ENCODE data around the gene MYO18A. TPM values are rescaled to one million over a fixed set of nuclear protein-coding genes. Genes with fewer than 3 reads are reported as not detected.
A peak's percentile ranks its signal among the peaks of the same experiment; 100 is the strongest.

The MYO18A gene
- total and polyA plus RNA-seq, 2 of the 4 experiments (the other 2 are of a cell fraction) = 22.4 to 39.1 TPM

GRCh38 chr17:29124135-29124924 is 55.9 kb downstream of the MYO18A start:
- TF ChIP-seq MAFK (IDR thresholded peaks at IDR 0.05; ENCODE audit: low read depth, low read length) (no peak), CTCF (conservative IDR thresholded peaks at IDR 0.05; ENCODE audit: low read depth, low read length) (peak; percentile 95), NFE2L2 (IDR thresholded peaks at IDR 0.05; ENCODE audit: low read depth, low read length) (no peak), RFX5 (IDR thresholded peaks at IDR 0.05; ENCODE audit: low read depth, low read length) (no peak), POLR2A (IDR thresholded peaks at IDR 0.05; ENCODE audit: low read depth, low read length) (no peak), SMC3 (IDR thresholded peaks at IDR 0.05; ENCODE audit: low read depth, low read length) (peak; percentile 82), ELK1 (IDR thresholded peaks at IDR 0.05; ENCODE audit: borderline replicate concordance, low read depth, low read length) (no peak), BHLHE40 (IDR thresholded peaks at IDR 0.05; ENCODE audit: low read depth, low read length) (no peak), MXI1 (IDR thresholded peaks at IDR 0.05; ENCODE audit: borderline replicate concordance, low read depth, low read length) (no peak), RAD21 (IDR thresholded peaks at IDR 0.05; ENCODE audit: low read length) (peak; percentile 95), RCOR1 (IDR thresholded peaks at IDR 0.05; ENCODE audit: insufficient replicate concordance, low read length) (no peak)
- dilution Hi-C loops (cut with HindIII; ENCODE audit: low sequenced_read_pairs, unreplicated experiment) (no loop called here), intact Hi-C loops (cut with micrococcal nuclease) (loop anchor here (1.0 kb wide), 3 partner anchors 21 to 95 kb away; partner anchors contain the start of gene MYO18A), in situ Hi-C loops (cut with MboI; ENCODE audit: low sequenced_read_pairs) (no loop called here)
- Histone ChIP-seq H2BK5ac (ENCODE audit: low read depth, low read length, poor library complexity, severe bottlenecking) (no peak overlapping the region), H3K23ac (ENCODE audit: low read depth, low read length) (no peak overlapping the region), H4K20me1 (ENCODE audit: insufficient read depth, low read length) (peaks cover 23% of the 10 kb centered on the region; the same call in 1 of the 2 replicates), H4K91ac (ENCODE audit: insufficient read depth, low read depth, low read length) (no peak overlapping the region), H4K8ac (ENCODE audit: low read depth in 2 of 2, low read length in 2 of 2) (no peak overlapping the region), H3K4ac (ENCODE audit: low read depth, low read length) (no peak overlapping the region), H3K36me3 (ENCODE audit: control insufficient read depth, insufficient read depth, low read length) (peaks cover 18% of the 10 kb centered on the region), H2BK15ac (ENCODE audit: low read depth, low read length) (no peak overlapping the region), H3K14ac (replicated peaks; ENCODE audit: low read depth, low read length) (no peak overlapping the region), H4K5ac (ENCODE audit: low read depth, low read length) (no peak overlapping the region), H3K79me1 (ENCODE audit: low read depth in 1 of 2, low read length in 2 of 2) (peaks cover 19 to 25% of the 10 kb centered on the region in 2 experiments), H3K4me3 (ENCODE audit: insufficient read depth, low read depth, low read length) (no peak overlapping the region), H2BK120ac (ENCODE audit: low read depth, low read length) (no peak overlapping the region), H3K27ac (ENCODE audit: insufficient read depth, low read length) (no peak overlapping the region), H2BK20ac (ENCODE audit: low read depth, low read length) (no peak overlapping the region), H2AK9ac (replicated peaks; ENCODE audit: low read depth, low read length, poor library complexity) (peak overlapping the region; percentile 87), H3K9me3 (ENCODE audit: control insufficient read depth, insufficient read depth, low read length) (no peaks in the 10 kb centered on the region), H3K56ac (ENCODE audit: extremely low read depth, insufficient read depth, low read length) (no peak overlapping the region), H3K9me1 (ENCODE audit: insufficient read depth, low read length) (0 out of 2 replicates have a peak, but pooled peaks cover under 1% of the 10 kb centered on the region), H3K4me1 (ENCODE audit: control insufficient read depth, insufficient read depth, low read length) (no peaks in the 10 kb centered on the region), H2AFZ (replicated peaks; ENCODE audit: low read length, poor library complexity) (peak overlapping the region; percentile 63), H3K9ac (ENCODE audit: low read depth, low read length) (no peak overlapping the region), H3K27me3 (ENCODE audit: control insufficient read depth, insufficient read depth, low read length) (no peaks in the 10 kb centered on the region), H2AK5ac (ENCODE audit: low read depth, low read length) (no peak overlapping the region; the same call in none of the 2 replicates), H3K4me2 (ENCODE audit: low read depth, low read length) (no peak overlapping the region), H3K18ac (ENCODE audit: low read depth, low read length) (no peak overlapping the region)
- POLR2A ChIA-PET (ENCODE audit: unreplicated experiment) = interaction anchor here (1.0 kb wide), 1 partner anchor 167 kb away, joined by 3 read pairs; no protein-coding TSS in a partner anchor
- DNase-seq (peak; percentile 82), ATAC-seq (ENCODE audit: low read depth) (peak; percentile 98)
- CTCF ChIA-PET = interaction anchor here (0.6 to 2.3 kb wide), 21 partner anchors 8 to 252 kb away, joined by 3 to 40 read pairs (median 4); no protein-coding TSS in a partner anchor
- 88% methylated on average over 1 of the region's 13 CpGs; no CpG with 5 or more reads in 1 of the 2 experiments for WGBS, 2 experiments (ENCODE audit: extremely low coverage in 2 of 2, insufficient read length in 1 of 2)
- no TSS peak for BruUV-seq (replicated peaks)

Measured in IMR-90 (cell line).